NCI-H2029 (cell line): ENCODE results near the gene FRMD5.
A peak's percentile ranks its signal among the peaks of the same experiment; 100 is the strongest.

ENCODE experiments used
- DNase-seq: peaks from one replicate; lab custom pipeline; 2025; lab: John Stamatoyannopoulos, UW

The FRMD5 gene

GRCh38 chr15:43923553-43923952, 271.5 kb downstream of the FRMD5 start:
- DNase-seq: no peak

- DNase-seq: no peak
Observed at GRCh38 chr15:43922021-43922420, 273.1 kb downstream of the FRMD5 start.

- DNase-seq: peak; percentile 1
Observed at GRCh38 chr15:43920815-43921214, 274.3 kb downstream of the FRMD5 start.

- DNase-seq: no peak
Observed at GRCh38 chr15:43920254-43920600, 274.8 kb downstream of the FRMD5 start.

GRCh38 chr15:43919540-43920253, 275.4 kb downstream of the FRMD5 start:
- no peak for DNase-seq

GRCh38 chr15:43918717-43919116, 276.4 kb downstream of the FRMD5 start:
- DNase-seq: no peak

GRCh38 chr15:43916326-43916660, 278.8 kb downstream of the FRMD5 start:
- no peak for DNase-seq

- no peak for DNase-seq
Observed at GRCh38 chr15:43915631-43916325, 279.3 kb downstream of the FRMD5 start.

- no peak for DNase-seq
Observed at GRCh38 chr15:43913941-43914340, 281.1 kb downstream of the FRMD5 start.

GRCh38 chr15:43913026-43913780, 281.9 kb downstream of the FRMD5 start:
- no peak for DNase-seq

GRCh38 chr15:43912208-43912607, 282.9 kb downstream of the FRMD5 start:
- DNase-seq: no peak

GRCh38 chr15:43911235-43911781, 283.8 kb downstream of the FRMD5 start:
- no peak for DNase-seq

GRCh38 chr15:43908516-43909050, 286.5 kb downstream of the FRMD5 start:
- DNase-seq: no peak

GRCh38 chr15:43905755-43906154, 289.3 kb downstream of the FRMD5 start:
- no peak for DNase-seq

GRCh38 chr15:43903864-43904290, 291.2 kb downstream of the FRMD5 start:
- peak; percentile 16 for DNase-seq

GRCh38 chr15:43901495-43901894, 293.6 kb downstream of the FRMD5 start:
- DNase-seq: no peak

- DNase-seq: no peak
Observed at GRCh38 chr15:43900996-43901395, 294.1 kb downstream of the FRMD5 start.

GRCh38 chr15:43899928-43900327, 295.1 kb downstream of the FRMD5 start:
- DNase-seq: no peak

- no peak for DNase-seq
Observed at GRCh38 chr15:43898891-43899290, 296.2 kb downstream of the FRMD5 start.

- no peak for DNase-seq
Observed at GRCh38 chr15:43896543-43896942, 298.5 kb downstream of the FRMD5 start.

GRCh38 chr15:43895586-43895985, 299.5 kb downstream of the FRMD5 start:
- no peak for DNase-seq

- no peak for DNase-seq
Observed at GRCh38 chr15:43893956-43894355, 301.1 kb downstream of the FRMD5 start.

- no peak for DNase-seq
Observed at GRCh38 chr15:43889042-43889441, 306.0 kb downstream of the FRMD5 start.
